Measurements from ENCODE around the gene RIF1.
A peak's percentile ranks its signal among the peaks of the same experiment; 100 is the strongest.
"Not testable (repeated sequence)": the region's sequence is repeated elsewhere in the genome, so short reads cannot be mapped to it uniquely, and the experiment has no call there.

RIF1 gene

GRCh38 chr2:151417650-151418049 lies 7.9 kb downstream of the RIF1 start:
- no peaks in the 10 kb centered on the region for H3K9me3 ChIP-seq (ENCODE audit: control extremely low read depth in 1 of 5, control insufficient read depth in 4 of 5, insufficient read depth in 2 of 5, low read depth in 1 of 5, low read length in 4 of 5)
- no peaks in the 10 kb centered on the region for H3K4me1 ChIP-seq (ENCODE audit: control extremely low read depth in 1 of 4, control insufficient read depth in 4 of 4, insufficient read depth in 4 of 4, low read length in 3 of 4)
- CTCF ChIA-PET, result no interaction called here
- H3K27me3 ChIP-seq (replicated peaks in 2 of 5; ENCODE audit: control insufficient read depth in 4 of 5, insufficient read depth in 5 of 5, low read length in 4 of 5), result no peaks in the 10 kb centered on the region
- peaks cover 23 to 87% (median 59%) of the 10 kb centered on the region in 4 experiments for H3K36me3 ChIP-seq (ENCODE audit: control insufficient read depth in 4 of 4, insufficient read depth in 4 of 4, low read length in 3 of 4)
- H3K27ac ChIP-seq (ENCODE audit: insufficient read depth in 1 of 2, low read depth in 1 of 2, low read length in 2 of 2, poor library complexity in 1 of 2, severe bottlenecking in 2 of 2), result no peak overlapping the region
- POLR2A ChIA-PET, result no interaction called here
- DNase-seq, result no peak
- H3K4me3 ChIP-seq (ENCODE audit: control insufficient read depth in 1 of 7, extremely low read depth in 1 of 7, insufficient read depth in 4 of 7, low read depth in 2 of 7, low read length in 6 of 7), result no peak overlapping the region
- no CpG with 5 or more reads among the region's 3 CpGs for WGBS (ENCODE audit: insufficient coverage)

- H3K27ac ChIP-seq (ENCODE audit: insufficient read depth in 1 of 2, low read depth in 1 of 2, low read length in 2 of 2, poor library complexity in 1 of 2, severe bottlenecking in 2 of 2); H3K27me3 ChIP-seq (replicated peaks in 2 of 5; ENCODE audit: control insufficient read depth in 4 of 5, insufficient read depth in 5 of 5, low read length in 4 of 5); H3K9me3 ChIP-seq (ENCODE audit: control extremely low read depth in 1 of 5, control insufficient read depth in 4 of 5, insufficient read depth in 2 of 5, low read depth in 1 of 5, low read length in 4 of 5); POLR2A ChIA-PET; H3K4me1 ChIP-seq (ENCODE audit: control extremely low read depth in 1 of 4, control insufficient read depth in 4 of 4, insufficient read depth in 4 of 4, low read length in 3 of 4); DNase-seq; H3K4me3 ChIP-seq (ENCODE audit: control insufficient read depth in 1 of 7, extremely low read depth in 1 of 7, insufficient read depth in 4 of 7, low read depth in 2 of 7, low read length in 6 of 7): not testable (repeated sequence)
- H3K36me3 ChIP-seq (ENCODE audit: control insufficient read depth in 4 of 4, insufficient read depth in 4 of 4, low read length in 3 of 4), result peaks cover 13 to 79% (median 55%) of the 10 kb centered on the region in 4 experiments
- WGBS (ENCODE audit: insufficient coverage), result no CpG with 5 or more reads among the region's 12 CpGs
- CTCF ChIA-PET, result interaction anchor here (0.7 to 2.8 kb wide), 4 partner anchors 9 to 352 kb away, joined by 3 to 10 read pairs (median 4); no protein-coding TSS in a partner anchor
Observed at GRCh38 chr2:151421681-151422080, 12.0 kb downstream of the RIF1 start.

- Histone ChIP-seq H3K27ac (ENCODE audit: insufficient read depth in 1 of 2, low read depth in 1 of 2, low read length in 2 of 2, poor library complexity in 1 of 2, severe bottlenecking in 2 of 2) (no peak overlapping the region), H3K27me3 (replicated peaks in 2 of 5; ENCODE audit: control insufficient read depth in 4 of 5, insufficient read depth in 5 of 5, low read length in 4 of 5) (no peaks in the 10 kb centered on the region), H3K36me3 (ENCODE audit: control insufficient read depth in 4 of 4, insufficient read depth in 4 of 4, low read length in 3 of 4) (peaks cover 19 to 76% (median 48%) of the 10 kb centered on the region in 4 experiments), H3K9me3 (ENCODE audit: control extremely low read depth in 1 of 5, control insufficient read depth in 4 of 5, insufficient read depth in 2 of 5, low read depth in 1 of 5, low read length in 4 of 5) (no peaks in the 10 kb centered on the region), H3K4me1 (ENCODE audit: control extremely low read depth in 1 of 4, control insufficient read depth in 4 of 4, insufficient read depth in 4 of 4, low read length in 3 of 4) (no peaks in the 10 kb centered on the region), H3K4me3 (ENCODE audit: control insufficient read depth in 1 of 7, extremely low read depth in 1 of 7, insufficient read depth in 4 of 7, low read depth in 2 of 7, low read length in 6 of 7) (no peak overlapping the region)
- 100% methylated on average over 2 of the region's 3 CpGs for WGBS (ENCODE audit: insufficient coverage)
- ChIA-PET POLR2A (no interaction called here), CTCF (no interaction called here)
- DNase-seq, result no peak
Observed at GRCh38 chr2:151422917-151423439, 13.3 kb downstream of the RIF1 start.

GRCh38 chr2:151423760-151424159 lies 14.1 kb downstream of the RIF1 start:
- Histone ChIP-seq H3K27ac (ENCODE audit: insufficient read depth in 1 of 2, low read depth in 1 of 2, low read length in 2 of 2, poor library complexity in 1 of 2, severe bottlenecking in 2 of 2) (no peak overlapping the region), H3K36me3 (ENCODE audit: control insufficient read depth in 4 of 4, insufficient read depth in 4 of 4, low read length in 3 of 4) (peaks cover 21 to 74% (median 46%) of the 10 kb centered on the region in 4 experiments), H3K27me3 (replicated peaks in 2 of 5; ENCODE audit: control insufficient read depth in 4 of 5, insufficient read depth in 5 of 5, low read length in 4 of 5) (no peaks in the 10 kb centered on the region), H3K4me3 (ENCODE audit: control insufficient read depth in 1 of 7, extremely low read depth in 1 of 7, insufficient read depth in 4 of 7, low read depth in 2 of 7, low read length in 6 of 7) (no peak overlapping the region), H3K9me3 (ENCODE audit: control extremely low read depth in 1 of 5, control insufficient read depth in 4 of 5, insufficient read depth in 2 of 5, low read depth in 1 of 5, low read length in 4 of 5) (no peaks in the 10 kb centered on the region), H3K4me1 (ENCODE audit: control extremely low read depth in 1 of 4, control insufficient read depth in 4 of 4, insufficient read depth in 4 of 4, low read length in 3 of 4) (no peaks in the 10 kb centered on the region)
- DNase-seq, result no peak
- CTCF ChIA-PET, result no interaction called here
- POLR2A ChIA-PET, result no interaction called here
- 97% methylated on average over 2 of the region's 3 CpGs for WGBS (ENCODE audit: insufficient coverage)

- Histone ChIP-seq H3K4me1 (ENCODE audit: control extremely low read depth in 1 of 4, control insufficient read depth in 4 of 4, insufficient read depth in 4 of 4, low read length in 3 of 4) (no peaks in the 10 kb centered on the region), H3K27ac (ENCODE audit: insufficient read depth in 1 of 2, low read depth in 1 of 2, low read length in 2 of 2, poor library complexity in 1 of 2, severe bottlenecking in 2 of 2) (no peak overlapping the region), H3K36me3 (ENCODE audit: control insufficient read depth in 4 of 4, insufficient read depth in 4 of 4, low read length in 3 of 4) (peaks cover 24 to 79% (median 50%) of the 10 kb centered on the region in 4 experiments), H3K27me3 (replicated peaks in 2 of 5; ENCODE audit: control insufficient read depth in 4 of 5, insufficient read depth in 5 of 5, low read length in 4 of 5) (no peaks in the 10 kb centered on the region), H3K4me3 (ENCODE audit: control insufficient read depth in 1 of 7, extremely low read depth in 1 of 7, insufficient read depth in 4 of 7, low read depth in 2 of 7, low read length in 6 of 7) (no peak overlapping the region), H3K9me3 (ENCODE audit: control extremely low read depth in 1 of 5, control insufficient read depth in 4 of 5, insufficient read depth in 2 of 5, low read depth in 1 of 5, low read length in 4 of 5) (no peaks in the 10 kb centered on the region)
- 40% methylated on average over 1 of the region's 3 CpGs for WGBS (ENCODE audit: insufficient coverage)
- DNase-seq, result peak; percentile 37 to 68 (median 58)
- POLR2A ChIA-PET, result interaction anchor here (0.6 to 0.8 kb wide), 2 partner anchors 10 to 11 kb away, joined by 3 read pairs; no protein-coding TSS in a partner anchor
- CTCF ChIA-PET, result interaction anchor here (1.0 to 2.7 kb wide), 12 partner anchors 8 to 588 kb away, joined by 3 to 13 read pairs (median 4); partner anchors contain the start of genes NMI and RIF1
Observed at GRCh38 chr2:151437630-151438029, 27.9 kb downstream of the RIF1 start.

GRCh38 chr2:151438506-151438905 lies 28.8 kb downstream of the RIF1 start:
- H3K27ac ChIP-seq (ENCODE audit: insufficient read depth in 1 of 2, low read depth in 1 of 2, low read length in 2 of 2, poor library complexity in 1 of 2, severe bottlenecking in 2 of 2), result no peak overlapping the region
- no peaks in the 10 kb centered on the region for H3K4me1 ChIP-seq (ENCODE audit: control extremely low read depth in 1 of 4, control insufficient read depth in 4 of 4, insufficient read depth in 4 of 4, low read length in 3 of 4)
- no peak overlapping the region for H3K4me3 ChIP-seq (ENCODE audit: control insufficient read depth in 1 of 7, extremely low read depth in 1 of 7, insufficient read depth in 4 of 7, low read depth in 2 of 7, low read length in 6 of 7)
- ChIA-PET POLR2A (interaction anchor here (1.1 kb wide), 1 partner anchor 8 kb away, joined by 4 read pairs; no protein-coding TSS in a partner anchor), CTCF (interaction anchor here (0.8 to 2.7 kb wide), 9 partner anchors 11 to 587 kb away, joined by 3 to 10 read pairs (median 3); partner anchors contain the start of gene RBM43)
- no peaks in the 10 kb centered on the region for H3K9me3 ChIP-seq (ENCODE audit: control extremely low read depth in 1 of 5, control insufficient read depth in 4 of 5, insufficient read depth in 2 of 5, low read depth in 1 of 5, low read length in 4 of 5)
- no peaks in the 10 kb centered on the region for H3K27me3 ChIP-seq (replicated peaks in 2 of 5; ENCODE audit: control insufficient read depth in 4 of 5, insufficient read depth in 5 of 5, low read length in 4 of 5)
- DNase-seq, result no peak
- WGBS (ENCODE audit: insufficient coverage), result no CpG with 5 or more reads among the region's 4 CpGs
- H3K36me3 ChIP-seq (ENCODE audit: control insufficient read depth in 4 of 4, insufficient read depth in 4 of 4, low read length in 3 of 4), result peaks cover 21 to 79% (median 50%) of the 10 kb centered on the region in 4 experiments

- Histone ChIP-seq H3K36me3 (ENCODE audit: control insufficient read depth in 4 of 4, insufficient read depth in 4 of 4, low read length in 3 of 4) (peaks cover 17 to 80% (median 50%) of the 10 kb centered on the region in 4 experiments), H3K4me3 (ENCODE audit: control insufficient read depth in 1 of 7, extremely low read depth in 1 of 7, insufficient read depth in 4 of 7, low read depth in 2 of 7, low read length in 6 of 7) (no peak overlapping the region), H3K4me1 (ENCODE audit: control extremely low read depth in 1 of 4, control insufficient read depth in 4 of 4, insufficient read depth in 4 of 4, low read length in 3 of 4) (no peaks in the 10 kb centered on the region), H3K27ac (ENCODE audit: insufficient read depth in 1 of 2, low read depth in 1 of 2, low read length in 2 of 2, poor library complexity in 1 of 2, severe bottlenecking in 2 of 2) (no peak overlapping the region), H3K9me3 (ENCODE audit: control extremely low read depth in 1 of 5, control insufficient read depth in 4 of 5, insufficient read depth in 2 of 5, low read depth in 1 of 5, low read length in 4 of 5) (no peaks in the 10 kb centered on the region), H3K27me3 (replicated peaks in 2 of 5; ENCODE audit: control insufficient read depth in 4 of 5, insufficient read depth in 5 of 5, low read length in 4 of 5) (no peaks in the 10 kb centered on the region)
- POLR2A ChIA-PET, result interaction anchor here (1.1 kb wide), 1 partner anchor 9 kb away, joined by 4 read pairs; no protein-coding TSS in a partner anchor
- WGBS (ENCODE audit: insufficient coverage), result 100% methylated on average over 2 of the region's 13 CpGs
- CTCF ChIA-PET, result interaction anchor here (0.7 to 2.7 kb wide), 7 partner anchors 12 to 586 kb away, joined by 3 to 10 read pairs (median 3); partner anchors contain the start of gene RBM43
- DNase-seq, result no peak
Observed at GRCh38 chr2:151439127-151439526, 29.4 kb downstream of the RIF1 start.

Data from common myeloid progenitor, CD34-positive (primary cell).